Astrocyte (in vitro differentiated cells and primary cell): ENCODE measurements around the gene MID2. TPM values are rescaled to one million over a fixed set of nuclear protein-coding genes. Genes with fewer than 3 reads are reported as not detected.
A peak's percentile ranks its signal among the peaks of the same experiment; 100 is the strongest.
"Not testable (repeated sequence)": the region's sequence is repeated elsewhere in the genome, so short reads cannot be mapped to it uniquely, and the experiment has no call there.

ENCODE experiments used
- DNase-seq: peaks from one replicate; pipeline ENCODE4 v3.0.0-alpha.2; 2010; ENCODE audit warnings: low read depth
- FAIRE-seq: peaks from 2 replicates; lab custom pipeline; 2011; peaks lifted over from hg19 to GRCh38; lab: Jason Lieb, UNC
- H2AFZ ChIP-seq: 2 replicates; pipeline ENCODE4 v1.6.0; 2012; ENCODE audit warnings: low read depth, low read length, inconsistent platforms
- H3K27ac ChIP-seq: 2 replicates; pipeline ENCODE4 v1.5.1; 2011; ENCODE audit warnings: low read depth, low read length, inconsistent platforms
- H3K27me3 ChIP-seq: 2 replicates; pipeline ENCODE4 v1.6.0; 2011; ENCODE audit warnings: low read length, inconsistent platforms; ENCODE audit not compliant: insufficient read depth
- H3K36me3 ChIP-seq: 2 replicates; pipeline ENCODE4 v1.5.1; 2011; ENCODE audit warnings: low read length, inconsistent platforms; ENCODE audit not compliant: insufficient read depth
- H3K4me1 ChIP-seq: 2 replicates; pipeline ENCODE4 v1.5.1; 2011; ENCODE audit warnings: low read length, inconsistent platforms; ENCODE audit not compliant: insufficient read depth
- H3K4me2 ChIP-seq: 2 replicates; pipeline ENCODE4 v1.6.0; 2012; ENCODE audit warnings: low read length, inconsistent platforms
- H3K4me3 ChIP-seq: 2 replicates; pipeline ENCODE4 v1.5.1; 2011; ENCODE audit warnings: low read depth, mild to moderate bottlenecking, low read length, inconsistent platforms; ENCODE audit not compliant: insufficient read depth
- H3K79me2 ChIP-seq: 2 replicates; pipeline ENCODE4 v1.6.0; 2012; ENCODE audit warnings: mild to moderate bottlenecking, low read length, inconsistent platforms; ENCODE audit not compliant: insufficient read depth
- H3K9ac ChIP-seq: 2 replicates; pipeline ENCODE4 v1.6.0; 2012; ENCODE audit warnings: mild to moderate bottlenecking, low read length, inconsistent platforms
- H3K9me3 ChIP-seq: 2 replicates; pipeline ENCODE4 v1.5.1; 2012; ENCODE audit warnings: low read depth, mild to moderate bottlenecking, low read length, inconsistent platforms; ENCODE audit not compliant: insufficient read depth
- H4K20me1 ChIP-seq: 2 replicates; pipeline ENCODE4 v1.6.0; 2012; ENCODE audit warnings: low read length, inconsistent platforms; ENCODE audit not compliant: insufficient read depth
- H3K27ac Mint-ChIP-seq: one replicate; pipeline ENCODE4 v1.8.0; 2021; ENCODE audit warnings: mild to moderate bottlenecking, mixed read lengths; ENCODE audit not compliant: unreplicated experiment
- H3K27me3 Mint-ChIP-seq: one replicate; pipeline ENCODE4 v1.8.0; 2021; ENCODE audit warnings: low read depth, mixed read lengths; ENCODE audit not compliant: unreplicated experiment
- H3K36me3 Mint-ChIP-seq: one replicate; pipeline ENCODE4 v1.8.0; 2021; ENCODE audit warnings: low read depth, mixed read lengths; ENCODE audit not compliant: unreplicated experiment
- H3K4me1 Mint-ChIP-seq: one replicate; pipeline ENCODE4 v1.8.0; 2021; ENCODE audit warnings: low read depth, mixed read lengths; ENCODE audit not compliant: unreplicated experiment
- H3K4me3 Mint-ChIP-seq: one replicate; pipeline ENCODE4 v1.8.0; 2021; ENCODE audit warnings: mild to moderate bottlenecking, moderate library complexity, mixed read lengths; ENCODE audit not compliant: unreplicated experiment
- H3K9me3 Mint-ChIP-seq: one replicate; pipeline ENCODE4 v1.8.0; 2021; ENCODE audit warnings: mild to moderate bottlenecking, mixed read lengths; ENCODE audit not compliant: unreplicated experiment
- EZH2 ChIP-seq: IDR thresholded peaks from 2 replicates; pipeline ENCODE4 v1.6.1; 2012; ENCODE audit warnings: mild to moderate bottlenecking, low read length, inconsistent platforms; ENCODE audit not compliant: insufficient read depth
- total RNA-seq: library from RNA; stranded (reverse); gene quantifications from 2 replicates; pipeline ENCODE4 v1.2.1, GENCODE V29; 2021
- TF ChIP-seq, protein P1 (sequence below): IDR thresholded peaks from 2 replicates; pipeline ENCODE4 v1.5.1; 2011; ENCODE audit warnings: low read depth, mild to moderate bottlenecking, inconsistent platforms, low read length, moderate library complexity; ENCODE audit not compliant: insufficient read depth

MID2 gene
- total RNA-seq, 1 donor from 2014 or later = 11.1 TPM

DNA sequence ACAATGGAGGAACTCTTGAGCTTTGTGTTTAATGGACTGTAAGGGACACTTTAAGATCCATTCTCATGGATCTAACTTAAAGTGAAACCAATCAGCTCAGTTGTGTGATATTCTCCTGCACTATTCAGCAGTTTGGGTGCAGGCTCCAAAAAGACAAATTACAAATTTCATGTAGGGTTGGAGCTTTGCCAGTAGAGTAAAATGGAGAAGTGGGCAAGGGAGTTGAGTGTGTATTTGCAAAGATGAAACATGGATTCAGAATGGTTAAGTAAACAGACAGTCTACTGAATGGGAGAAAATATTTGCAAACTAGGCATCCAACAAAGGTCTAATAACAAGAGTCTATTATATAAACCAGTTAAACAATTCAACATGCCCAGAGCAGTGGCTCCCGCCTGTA lies 21.2 kb upstream of the MID2 start:
- Histone ChIP-seq H3K9me3 (no peaks in the 10 kb centered on the region), H3K79me2 (no peaks in the 10 kb centered on the region), H3K27ac (no peak overlapping the region), H3K4me2 (no peak overlapping the region), H3K4me1 (no peaks in the 10 kb centered on the region), H3K9ac (no peak overlapping the region), H2AFZ (no peak overlapping the region), H3K4me3 (no peak overlapping the region), H4K20me1 (no peaks in the 10 kb centered on the region), H3K27me3 (no peaks in the 10 kb centered on the region), H3K36me3 (no peaks in the 10 kb centered on the region)
- Mint-ChIP-seq H3K27ac (no peak overlapping the region), H3K9me3 (peaks cover 2% of the 10 kb centered on the region), H3K36me3 (no peaks in the 10 kb centered on the region), H3K4me3 (no peak overlapping the region), H3K27me3 (no peaks in the 10 kb centered on the region), H3K4me1 (no peaks in the 10 kb centered on the region)
- TF ChIP-seq EZH2 = no peak
- TF ChIP-seq, protein P1, sequence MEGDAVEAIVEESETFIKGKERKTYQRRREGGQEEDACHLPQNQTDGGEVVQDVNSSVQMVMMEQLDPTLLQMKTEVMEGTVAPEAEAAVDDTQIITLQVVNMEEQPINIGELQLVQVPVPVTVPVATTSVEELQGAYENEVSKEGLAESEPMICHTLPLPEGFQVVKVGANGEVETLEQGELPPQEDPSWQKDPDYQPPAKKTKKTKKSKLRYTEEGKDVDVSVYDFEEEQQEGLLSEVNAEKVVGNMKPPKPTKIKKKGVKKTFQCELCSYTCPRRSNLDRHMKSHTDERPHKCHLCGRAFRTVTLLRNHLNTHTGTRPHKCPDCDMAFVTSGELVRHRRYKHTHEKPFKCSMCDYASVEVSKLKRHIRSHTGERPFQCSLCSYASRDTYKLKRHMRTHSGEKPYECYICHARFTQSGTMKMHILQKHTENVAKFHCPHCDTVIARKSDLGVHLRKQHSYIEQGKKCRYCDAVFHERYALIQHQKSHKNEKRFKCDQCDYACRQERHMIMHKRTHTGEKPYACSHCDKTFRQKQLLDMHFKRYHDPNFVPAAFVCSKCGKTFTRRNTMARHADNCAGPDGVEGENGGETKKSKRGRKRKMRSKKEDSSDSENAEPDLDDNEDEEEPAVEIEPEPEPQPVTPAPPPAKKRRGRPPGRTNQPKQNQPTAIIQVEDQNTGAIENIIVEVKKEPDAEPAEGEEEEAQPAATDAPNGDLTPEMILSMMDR = no peak
- no peak for DNase-seq
- FAIRE-seq = peak; percentile 95

GRCh38 chrX:107805179-107805578 lies 20.5 kb upstream of the MID2 start:
- no peaks in the 10 kb centered on the region for H3K9me3 ChIP-seq

DNA sequence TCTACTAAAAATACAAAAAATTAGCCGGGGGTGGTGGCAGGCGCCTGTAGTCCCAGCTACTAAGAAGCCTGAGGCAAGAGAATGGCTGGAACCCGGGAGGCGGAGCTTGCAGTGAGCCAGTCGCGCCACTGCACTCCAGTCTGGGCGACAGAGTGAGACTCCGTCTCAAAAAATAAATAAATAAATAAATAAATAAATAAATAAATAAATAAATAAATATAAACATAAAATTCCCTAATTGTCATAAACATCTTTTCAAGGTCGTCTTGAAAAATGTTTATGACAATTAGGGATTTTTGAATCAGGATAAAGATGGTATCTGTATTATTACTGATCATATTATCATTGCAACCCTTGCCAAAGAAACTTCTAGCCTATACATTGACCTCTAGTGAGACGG lies 15.6 kb upstream of the MID2 start:
- H3K27me3 ChIP-seq, H3K4me3 ChIP-seq, H3K9me3 Mint-ChIP-seq, H3K36me3 ChIP-seq, FAIRE-seq, H3K36me3 Mint-ChIP-seq, H2AFZ ChIP-seq, H3K4me3 Mint-ChIP-seq, H3K4me2 ChIP-seq, H3K9me3 ChIP-seq, H3K9ac ChIP-seq, DNase-seq, H3K79me2 ChIP-seq, H3K27me3 Mint-ChIP-seq, H4K20me1 ChIP-seq, H3K4me1 ChIP-seq, H3K27ac Mint-ChIP-seq, H3K27ac ChIP-seq, H3K4me1 Mint-ChIP-seq: not testable (repeated sequence)

More at GRCh38 chrX:107805179-107805578, 20.5 kb upstream of the MID2 start:
- H3K9ac ChIP-seq = no peak overlapping the region
- H3K4me1 Mint-ChIP-seq = no peaks in the 10 kb centered on the region
- no peak overlapping the region for H2AFZ ChIP-seq
- H3K4me3 ChIP-seq = no peak overlapping the region
- no peaks in the 10 kb centered on the region for H3K36me3 Mint-ChIP-seq
- no peaks in the 10 kb centered on the region for H3K27me3 ChIP-seq
- no peak overlapping the region for H3K4me3 Mint-ChIP-seq
- no peak for TF ChIP-seq EZH2
- TF ChIP-seq, protein P1 = no peak
- no peak overlapping the region for H3K27ac Mint-ChIP-seq
- H3K27me3 Mint-ChIP-seq = no peaks in the 10 kb centered on the region
- peaks cover 2% of the 10 kb centered on the region for H3K9me3 Mint-ChIP-seq
- no peak overlapping the region for H3K27ac ChIP-seq
- H3K36me3 ChIP-seq = no peaks in the 10 kb centered on the region
- no peaks in the 10 kb centered on the region for H3K79me2 ChIP-seq
- no peak overlapping the region for H3K4me2 ChIP-seq
- H3K4me1 ChIP-seq = no peaks in the 10 kb centered on the region
- FAIRE-seq (no peak), DNase-seq (no peak)
- no peaks in the 10 kb centered on the region for H4K20me1 ChIP-seq
